IMR-90 (cell line): ENCODE data around the gene VSIG10L. TPM values are rescaled to one million over a fixed set of nuclear protein-coding genes. Genes with fewer than 3 reads are reported as not detected.

Experiments used
- ATAC-seq: fragments of 200-7000 bp; cut with Tn5 transposase; 2 replicates; pipeline ENCODE4 v1.9.1; 2020; ENCODE audit warnings: low read depth, mild to moderate bottlenecking, moderate library complexity
- BruUV-seq: library from RNA; stranded (reverse); fragments of 400-500 nt; replicated peaks from 2 replicates; lab custom pipeline; 2021; lab: Mats Ljungman, UMichigan
- CTCF ChIA-PET: fragments of 300-600 bp; formaldehyde crosslinking; extraction: SDS; loops from one replicate; lab custom pipeline; 2021; ENCODE audit warnings: antibody characterized with exemption; lab: Yijun Ruan, JAX
- POLR2A ChIA-PET: fragments of 300-600 bp; sonication (Branson Sonifier 250); formaldehyde crosslinking; loops from one replicate; lab custom pipeline; 2022; ENCODE audit warnings: antibody characterized with exemption; ENCODE audit not compliant: unreplicated experiment; lab: Charles Lee
- DNase-seq: peaks from one replicate; pipeline ENCODE4 v3.0.0; 2013
- H2AFZ ChIP-seq: replicated peaks from 2 replicates; pipeline ENCODE3; 2013; ENCODE audit warnings: low read length, mild to moderate bottlenecking; ENCODE audit not compliant: poor library complexity
- H2AK5ac ChIP-seq: 2 replicates; pipeline ENCODE4 v1.6.1; 2013; ENCODE audit warnings: low read depth, low read length, inconsistent platforms
- H2AK9ac ChIP-seq: replicated peaks from 2 replicates; pipeline ENCODE3; 2013; ENCODE audit warnings: mild to moderate bottlenecking, low read depth, low read length, moderate library complexity; ENCODE audit not compliant: poor library complexity
- H2BK120ac ChIP-seq: 2 replicates; pipeline ENCODE4 v1.6.1; 2013; ENCODE audit warnings: low read depth, low read length, inconsistent platforms
- H2BK15ac ChIP-seq: 3 replicates; pipeline ENCODE4 v1.6.1; 2013; ENCODE audit warnings: low read depth, low read length, inconsistent platforms
- H2BK20ac ChIP-seq: 2 replicates; pipeline ENCODE4 v1.6.1; 2013; ENCODE audit warnings: low read depth, mild to moderate bottlenecking, inconsistent platforms, low read length, moderate library complexity
- H2BK5ac ChIP-seq: 2 replicates; pipeline ENCODE4 v1.6.1; 2013; ENCODE audit warnings: mild to moderate bottlenecking, low read depth, low read length, inconsistent platforms; ENCODE audit not compliant: poor library complexity, severe bottlenecking
- H3K14ac ChIP-seq: replicated peaks from 2 replicates; pipeline ENCODE4 v1.6.1; 2013; ENCODE audit warnings: low read depth, low read length, inconsistent platforms
- H3K18ac ChIP-seq: 2 replicates; pipeline ENCODE4 v1.6.1; 2013; ENCODE audit warnings: low read depth, low read length, control low read depth
- H3K23ac ChIP-seq: 2 replicates; pipeline ENCODE4 v1.6.1; 2013; ENCODE audit warnings: low read depth, low read length, inconsistent platforms
- H3K27ac ChIP-seq: 2 replicates; pipeline ENCODE4 v1.5.1; 2013; ENCODE audit warnings: mild to moderate bottlenecking, control low read depth, low read length; ENCODE audit not compliant: insufficient read depth
- H3K27me3 ChIP-seq: 2 replicates; pipeline ENCODE4 v1.6.1; 2013; ENCODE audit warnings: low read length; ENCODE audit not compliant: control insufficient read depth, insufficient read depth
- H3K36me3 ChIP-seq: 2 replicates; pipeline ENCODE4 v1.6.1; 2013; ENCODE audit warnings: low read length, mixed read lengths; ENCODE audit not compliant: control insufficient read depth, insufficient read depth
- H3K4ac ChIP-seq: 2 replicates; pipeline ENCODE4 v1.6.1; 2013; ENCODE audit warnings: low read depth, low read length, inconsistent platforms
- H3K4me1 ChIP-seq: 2 replicates; pipeline ENCODE4 v1.6.1; 2013; ENCODE audit warnings: low read length, mixed read lengths; ENCODE audit not compliant: control insufficient read depth, insufficient read depth
- H3K4me2 ChIP-seq: 2 replicates; pipeline ENCODE4 v1.6.1; 2013; ENCODE audit warnings: low read depth, mild to moderate bottlenecking, control low read depth, low read length, moderate library complexity
- H3K4me3 ChIP-seq: 2 replicates; pipeline ENCODE4 v1.5.1; 2013; ENCODE audit warnings: low read depth, mild to moderate bottlenecking, control low read depth, low read length, moderate library complexity; ENCODE audit not compliant: insufficient read depth
- H3K56ac ChIP-seq: 2 replicates; pipeline ENCODE4 v1.6.1; 2013; ENCODE audit warnings: low read length, inconsistent platforms; ENCODE audit not compliant: insufficient read depth; ENCODE audit errors: extremely low read depth
- H3K79me1 ChIP-seq, 2 experiments: 2 replicates each; pipeline ENCODE4 v1.6.1; 2013; ENCODE audit warnings: low read length in 2 of 2, inconsistent platforms in 1 of 2, low read depth in 1 of 2
- H3K9ac ChIP-seq: 2 replicates; pipeline ENCODE4 v1.6.1; 2013; ENCODE audit warnings: low read depth, low read length, control low read depth
- H3K9me1 ChIP-seq: 2 replicates; pipeline ENCODE4 v1.6.1; 2013; ENCODE audit warnings: low read length, inconsistent platforms; ENCODE audit not compliant: insufficient read depth
- H3K9me3 ChIP-seq: 2 replicates; pipeline ENCODE4 v1.6.1; 2013; ENCODE audit warnings: low read length; ENCODE audit not compliant: control insufficient read depth, insufficient read depth
- H4K20me1 ChIP-seq: 2 replicates; pipeline ENCODE4 v1.6.1; 2013; ENCODE audit warnings: low read length, inconsistent platforms; ENCODE audit not compliant: insufficient read depth
- H4K5ac ChIP-seq: 2 replicates; pipeline ENCODE4 v1.6.1; 2013; ENCODE audit warnings: mild to moderate bottlenecking, low read depth, low read length, control low read depth
- H4K8ac ChIP-seq, 2 experiments: 2 replicates each; pipeline ENCODE4 v1.6.1; 2013; ENCODE audit warnings: low read depth in 2 of 2, low read length in 2 of 2, control low read depth in 1 of 2, inconsistent platforms in 1 of 2
- H4K91ac ChIP-seq: 2 replicates; pipeline ENCODE4 v1.6.1; 2013; ENCODE audit warnings: low read depth, low read length, inconsistent platforms; ENCODE audit not compliant: insufficient read depth
- CEBPB ChIP-seq: IDR thresholded peaks from 2 replicates; pipeline ENCODE4 v1.6.1; 2012; ENCODE audit warnings: low read depth, low read length, improper control_type of control experiment
- CTCF ChIP-seq: conservative IDR thresholded peaks from 2 replicates; pipeline ENCODE4 v1.5.1; 2012; ENCODE audit warnings: mild to moderate bottlenecking, low read depth, low read length, improper control_type of control experiment
- FOS ChIP-seq: fragments of 150-350 bp; IDR thresholded peaks from 2 replicates; pipeline ENCODE4 v1.6.1; 2016; ENCODE audit warnings: low read depth, low read length
- MAFK ChIP-seq: IDR thresholded peaks from 2 replicates; pipeline ENCODE4 v1.6.1; 2012; ENCODE audit warnings: low read depth, low read length, improper control_type of control experiment
- MAZ ChIP-seq: IDR thresholded peaks from 2 replicates; pipeline ENCODE4 v1.6.1; 2012; ENCODE audit warnings: low read depth, mild to moderate bottlenecking, low read length, improper control_type of control experiment, moderate library complexity, borderline replicate concordance
- MXI1 ChIP-seq: IDR thresholded peaks from 2 replicates; pipeline ENCODE4 v1.6.1; 2012; ENCODE audit warnings: low read depth, mild to moderate bottlenecking, low read length, moderate library complexity, borderline replicate concordance
- NFE2L2 ChIP-seq: fragments of 150-350 bp; IDR thresholded peaks from 2 replicates; pipeline ENCODE4 v1.6.1; 2016; ENCODE audit warnings: low read depth, mild to moderate bottlenecking, low read length
- RAD21 ChIP-seq: IDR thresholded peaks from 2 replicates; pipeline ENCODE4 v1.6.1; 2012; ENCODE audit warnings: low read length, improper control_type of control experiment
- RCOR1 ChIP-seq: IDR thresholded peaks from 2 replicates; pipeline ENCODE4 v1.6.1; 2012; ENCODE audit warnings: mild to moderate bottlenecking, low read length, improper control_type of control experiment; ENCODE audit not compliant: insufficient replicate concordance
- SMC3 ChIP-seq: fragments of 150-350 bp; IDR thresholded peaks from 2 replicates; pipeline ENCODE4 v1.6.1; 2016; ENCODE audit warnings: low read depth, mild to moderate bottlenecking, antibody characterized with exemption, low read length, moderate library complexity
- USF2 ChIP-seq: fragments of 150-350 bp; IDR thresholded peaks from 2 replicates; pipeline ENCODE4 v1.6.1; 2017; ENCODE audit warnings: mild to moderate bottlenecking, antibody characterized with exemption, low read length, low read depth
- WGBS, 2 experiments: methylation state at CpG; one replicate each; pipeline versions ENCODE4 v1.1.5 to v1.1.7; 2013; ENCODE audit warnings: missing lambda C conversion rate in 2 of 2; ENCODE audit not compliant: insufficient read length in 1 of 2; ENCODE audit errors: extremely low coverage in 2 of 2; 5-methylcytosine and 5-hydroxymethylcytosine counted together
- dilution Hi-C: fragments of 300-500 bp; cut with HindIII; formaldehyde crosslinking; loops from one replicate; pipeline ENCODE4 v1.14.3; 2018; ENCODE audit warnings: low sequenced_read_pairs; ENCODE audit not compliant: unreplicated experiment
- in situ Hi-C: fragments of 300-500 bp; cut with MboI; formaldehyde crosslinking; loops from 3 replicates; pipeline ENCODE4 v1.14.3; 2019; ENCODE audit warnings: low sequenced_read_pairs, inconsistent platforms, mixed read lengths
- intact Hi-C: fragments of 100-400 bp; cut with micrococcal nuclease; formaldehyde crosslinking; loops from 2 replicates; pipeline ENCODE4 v1.10.0; 2022
- polyA plus RNA-seq, 3 experiments: library from polyadenylated mRNA; depleted of rRNA; stranded (reverse); fragments of >200 nt; gene quantifications; 2 replicates each; pipeline ENCODE4 v1.2.3, GENCODE V29; 2012; ENCODE audit warnings: low replicate concordance in 1 of 3
- total RNA-seq: library from RNA; depleted of rRNA; stranded (reverse); fragments of >200 nt; gene quantifications from 2 replicates; pipeline ENCODE4 v1.2.3, GENCODE V29; 2012

Gene VSIG10L
- total and polyA plus RNA-seq, 2 of the 4 experiments (the other 2 are of a cell fraction) = 0.18 to 1.2 TPM

GRCh38 chr19:51372649-51373504, 30.9 kb upstream of the VSIG10L start, which contains the start of gene NKG7:
Gene NKG7, minus strand, starts transcription at chr19:51372654. Its CDS starts 119 bp downstream, at chr19:51372535.
- ChIA-PET CTCF (no interaction called here), POLR2A (no interaction called here)
- Histone ChIP-seq H3K36me3 (no peaks in the 10 kb centered on the region), H3K4me3 (no peak within 1 kb of the TSS), H3K4ac (no peak within 1 kb of the TSS), H2BK5ac (no peak within 1 kb of the TSS), H4K91ac (no peak within 1 kb of the TSS), H2AK9ac (peak within 1 kb of the TSS; percentile 65), H3K4me2 (no peak within 1 kb of the TSS), H4K5ac (no peak within 1 kb of the TSS), H4K8ac (no peak within 1 kb of the TSS), H2AFZ (no peak within 1 kb of the TSS), H3K23ac (no peak within 1 kb of the TSS), H3K9ac (no peak within 1 kb of the TSS), H3K27ac (no peak within 1 kb of the TSS), H2BK120ac (no peak within 1 kb of the TSS), H3K14ac (no peak within 1 kb of the TSS), H3K18ac (no peak within 1 kb of the TSS), H2BK20ac (no peak within 1 kb of the TSS), H2AK5ac (no peak within 1 kb of the TSS), H3K27me3 (peaks cover 2% of the 10 kb centered on the region; the same call in 1 of the 2 replicates), H3K4me1 (peaks cover 6% of the 10 kb centered on the region), H3K56ac (no peak within 1 kb of the TSS), H3K9me1 (peaks cover 6% of the 10 kb centered on the region; the same call in 1 of the 2 replicates), H3K9me3 (no peaks in the 10 kb centered on the region), H4K20me1 (no peaks in the 10 kb centered on the region), H2BK15ac (no peak within 1 kb of the TSS), H3K79me1 (peaks cover 0 to 9% of the 10 kb centered on the region in 2 experiments; a peak in 3 of 4 replicates)
- WGBS, 2 experiments = no CpG with 5 or more reads among the region's 9 CpGs
- no peak for ATAC-seq
- dilution Hi-C loops (no loop called here), in situ Hi-C loops (no loop called here), intact Hi-C loops (no loop called here)
- DNase-seq = no peak
- BruUV-seq = no TSS peak
- TF ChIP-seq SMC3 (no peak), MAZ (no peak), RAD21 (no peak), MAFK (no peak), NFE2L2 (no peak), RCOR1 (no peak), CEBPB (no peak), CTCF (no peak), MXI1 (no peak), USF2 (no peak), FOS (no peak)
